NCI-H524 treated with DMSO at 0.1 percent for 48 hours (cell line): ENCODE data around the gene RPSA.
A peak's percentile ranks its signal among the peaks of the same experiment; 100 is the strongest.
"Not testable (repeated sequence)": the region's sequence is repeated elsewhere in the genome, so short reads cannot be mapped to it uniquely, and the experiment has no call there.

Experiments used
- DNase-seq: peaks from one replicate; lab custom pipeline; 2025; lab: John Stamatoyannopoulos, UW

The RPSA gene

GRCh38 chr3:39406368-39407258 lies at the start of gene RPSA:
Gene RPSA (plus strand): TSS chr3:39406720. CDS start chr3:39407654, 934 bp downstream.
- DNase-seq, result peak; percentile 67

- DNase-seq, result no peak
Measured at GRCh38 chr3:39358333-39358732, 48.2 kb upstream of the RPSA start.

DNA sequence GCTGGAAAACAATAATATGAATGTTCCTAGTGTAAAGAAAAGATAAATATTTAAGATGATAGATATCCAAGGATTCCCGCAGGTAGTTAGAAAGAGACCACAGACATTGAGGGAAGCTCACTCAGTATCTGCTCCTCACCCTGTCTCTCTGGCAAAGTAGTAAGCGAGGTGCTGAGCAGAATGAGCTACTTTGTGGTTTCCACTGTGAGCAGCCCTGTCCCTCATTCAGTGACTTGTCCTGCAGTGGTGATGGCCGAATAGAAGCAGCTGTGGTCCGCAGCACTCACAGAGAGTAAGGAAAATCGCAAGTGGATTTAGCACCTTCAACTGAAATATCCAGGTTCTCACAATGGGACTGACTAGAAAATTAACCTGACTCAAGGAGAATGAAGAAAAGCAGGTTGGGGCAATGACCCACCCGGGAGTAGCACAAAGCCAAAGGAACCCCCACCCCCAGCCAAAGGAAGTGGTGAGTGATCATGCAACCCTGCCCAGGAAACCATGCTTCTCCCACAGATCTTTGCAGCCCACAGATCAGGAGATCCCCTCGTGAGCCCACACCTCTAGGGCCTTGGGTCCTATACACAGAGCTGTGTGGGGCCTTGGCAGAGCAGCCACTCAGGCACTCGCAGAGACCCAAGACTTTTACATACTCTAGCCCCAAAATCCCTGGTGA lies 45.1 kb upstream of the RPSA start:
- DNase-seq, result no peak

DNA sequence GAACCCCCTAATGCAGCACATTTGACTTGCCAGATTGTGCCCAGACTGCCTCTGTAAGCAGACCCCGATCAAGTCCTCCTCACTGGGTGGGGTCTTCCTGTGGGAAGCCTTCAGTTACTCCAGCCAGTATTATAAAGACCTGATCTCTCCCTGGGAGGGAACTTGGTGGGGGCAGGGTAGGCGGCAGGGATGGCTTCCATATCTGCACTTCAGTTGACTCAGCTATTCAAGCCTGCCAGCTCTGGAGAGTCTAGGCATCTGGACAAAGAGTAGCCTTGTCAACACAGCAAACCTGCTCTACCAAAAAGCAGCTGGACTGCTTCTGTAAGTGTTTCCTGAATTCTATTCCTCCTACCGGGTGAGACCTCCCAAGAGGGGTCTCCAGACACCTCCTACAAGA lies 44.3 kb upstream of the RPSA start:
- no peak for DNase-seq

- no peak for DNase-seq
Measured at GRCh38 chr3:39362812-39363211, 43.7 kb upstream of the RPSA start.

- not testable (repeated sequence) for DNase-seq
Measured at GRCh38 chr3:39370450-39370849, 36.1 kb upstream of the RPSA start.

DNA sequence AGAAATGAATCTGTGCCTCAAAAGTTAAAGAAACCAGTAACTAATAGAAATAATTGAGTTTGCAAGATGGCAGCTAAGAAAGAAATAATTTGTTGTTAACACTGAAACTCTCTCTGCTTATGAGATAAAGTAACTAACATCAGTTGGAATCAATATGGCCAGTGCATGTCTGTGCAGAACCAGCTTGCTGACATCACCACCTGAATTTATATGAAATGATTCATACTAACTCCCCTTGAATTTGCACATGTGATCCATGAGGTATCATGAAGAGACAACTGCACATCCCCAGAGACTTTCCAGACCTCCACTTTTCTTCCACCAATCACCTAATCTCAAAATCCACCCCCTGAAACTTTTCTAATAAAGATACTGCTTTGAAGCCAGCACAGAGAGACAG lies 33.7 kb upstream of the RPSA start:
- no peak for DNase-seq

DNA sequence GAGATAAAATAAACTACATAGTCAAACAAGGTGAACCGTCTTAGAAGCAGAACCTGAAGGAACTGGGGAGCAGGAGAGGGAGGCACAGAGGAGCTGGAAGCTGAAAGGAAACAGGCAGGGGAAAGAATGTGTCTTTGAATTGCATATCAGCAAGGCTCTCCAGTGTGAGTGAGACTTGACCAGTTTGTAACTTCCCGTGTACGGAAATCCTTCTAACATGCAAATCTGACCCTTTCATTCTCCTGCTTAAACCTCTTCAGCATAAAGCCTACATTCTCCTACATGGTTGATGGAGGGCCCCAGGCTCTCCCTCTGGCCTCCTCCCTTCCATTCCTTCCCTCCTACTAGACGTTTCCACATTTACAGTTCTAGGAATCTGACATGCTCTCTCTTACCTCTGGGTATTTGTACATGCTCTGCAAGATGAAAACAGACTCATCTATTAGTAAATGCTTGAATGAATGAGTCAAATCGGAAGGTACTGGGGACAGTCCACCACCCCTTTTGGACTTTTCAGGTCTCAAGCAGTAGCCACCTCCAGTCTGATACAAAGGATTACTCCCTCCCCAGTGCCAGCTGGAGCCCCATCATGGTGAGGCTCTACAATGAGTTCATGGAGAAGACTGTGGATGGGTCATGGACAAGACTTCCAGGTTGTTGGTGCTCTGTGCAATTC lies 29.4 kb upstream of the RPSA start:
- no peak for DNase-seq

DNA sequence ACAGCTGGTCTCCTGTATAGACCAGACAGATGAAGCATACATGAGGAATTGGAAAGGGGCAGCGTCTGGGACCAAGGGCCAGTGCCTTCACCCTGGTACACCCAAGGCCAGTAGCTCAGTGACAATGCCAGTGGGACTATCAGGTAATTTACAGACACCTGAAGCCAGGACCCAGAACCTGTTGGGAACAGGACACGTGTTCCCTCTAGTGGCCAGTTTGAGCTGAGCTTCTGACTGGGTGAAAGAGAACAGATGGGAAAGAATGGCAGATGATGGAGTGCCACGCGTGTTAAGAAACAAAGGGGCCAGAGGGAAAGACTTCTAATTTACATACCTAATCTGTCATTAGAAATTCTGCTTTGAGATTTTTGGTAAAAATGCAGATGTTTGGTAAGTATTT lies 28.4 kb upstream of the RPSA start:
- DNase-seq, result no peak

DNA sequence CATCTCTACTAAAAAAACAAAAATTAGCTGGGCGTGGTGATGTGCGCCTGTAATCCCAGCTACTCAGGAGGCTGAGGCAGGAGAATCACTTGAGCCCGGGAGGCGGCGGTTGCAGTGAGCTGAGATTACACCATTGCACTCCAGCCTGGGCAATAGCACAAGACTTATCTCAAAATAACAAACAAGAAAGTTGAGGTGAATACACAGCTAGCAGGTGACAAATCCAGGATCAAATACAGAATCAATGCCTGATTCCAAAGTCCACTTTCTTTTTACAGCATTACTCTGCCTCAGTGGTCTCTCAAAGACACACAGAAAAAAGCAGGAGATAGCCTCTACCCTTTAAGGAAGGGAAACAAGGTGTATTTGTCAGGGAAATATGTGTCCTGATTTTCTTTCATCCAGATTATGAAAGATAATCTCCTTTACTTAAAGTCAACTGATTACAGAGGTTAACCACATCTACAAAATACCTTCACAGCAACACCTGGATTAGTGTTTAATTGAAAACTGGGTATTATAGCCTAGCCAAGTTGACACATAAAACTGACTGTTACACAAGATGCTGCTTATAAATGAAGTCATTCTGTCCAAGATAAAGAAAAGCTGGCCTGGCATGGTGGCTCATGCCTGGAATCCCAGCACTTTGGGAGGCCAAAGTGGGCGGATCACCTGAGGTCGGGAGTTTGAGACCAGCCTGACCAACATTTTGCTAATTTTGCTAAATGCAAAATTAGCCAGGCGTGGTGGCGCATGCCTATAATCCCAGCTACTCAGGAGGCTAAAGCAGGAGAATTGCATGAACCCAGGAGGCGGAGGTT lies 27.4 kb upstream of the RPSA start:
- DNase-seq, result no peak

DNA sequence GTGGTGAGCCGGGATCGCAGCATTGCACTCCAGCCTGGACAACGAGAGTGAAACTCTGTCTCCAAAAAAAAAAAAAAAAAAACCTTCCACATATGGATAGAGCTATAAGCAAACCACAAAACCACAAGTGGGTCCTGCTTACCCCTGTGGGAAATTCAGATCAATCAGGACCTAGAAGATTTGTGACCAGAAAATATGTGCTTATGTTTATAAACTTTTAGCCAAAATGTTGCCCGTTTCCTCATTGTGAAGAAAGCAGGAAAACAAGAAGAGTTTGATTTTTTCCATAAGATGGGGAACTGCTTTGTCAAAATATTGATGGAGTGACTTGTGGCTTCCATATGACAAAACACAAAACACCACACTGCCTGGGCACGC lies 26.8 kb upstream of the RPSA start:
- no peak for DNase-seq

DNA sequence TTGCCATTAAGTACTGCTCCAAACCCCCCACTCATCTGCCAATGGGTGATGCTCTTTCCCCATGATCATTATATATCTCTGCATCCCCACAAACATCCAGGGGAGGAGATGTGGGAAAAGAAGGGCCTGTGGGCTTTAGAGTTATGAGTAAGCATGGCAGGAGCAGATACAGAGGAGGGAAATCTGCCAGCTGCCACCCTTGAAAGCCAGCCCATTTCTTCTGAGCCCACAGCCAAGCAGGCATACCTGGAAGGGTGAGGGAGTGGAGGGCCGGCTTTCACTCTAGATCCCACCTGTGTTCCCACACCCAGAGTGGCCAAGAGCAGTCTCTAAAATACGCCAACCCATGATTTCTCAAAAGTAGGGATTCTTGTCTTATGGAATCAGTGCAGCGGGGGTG lies 25.1 kb upstream of the RPSA start:
- no peak for DNase-seq

DNA sequence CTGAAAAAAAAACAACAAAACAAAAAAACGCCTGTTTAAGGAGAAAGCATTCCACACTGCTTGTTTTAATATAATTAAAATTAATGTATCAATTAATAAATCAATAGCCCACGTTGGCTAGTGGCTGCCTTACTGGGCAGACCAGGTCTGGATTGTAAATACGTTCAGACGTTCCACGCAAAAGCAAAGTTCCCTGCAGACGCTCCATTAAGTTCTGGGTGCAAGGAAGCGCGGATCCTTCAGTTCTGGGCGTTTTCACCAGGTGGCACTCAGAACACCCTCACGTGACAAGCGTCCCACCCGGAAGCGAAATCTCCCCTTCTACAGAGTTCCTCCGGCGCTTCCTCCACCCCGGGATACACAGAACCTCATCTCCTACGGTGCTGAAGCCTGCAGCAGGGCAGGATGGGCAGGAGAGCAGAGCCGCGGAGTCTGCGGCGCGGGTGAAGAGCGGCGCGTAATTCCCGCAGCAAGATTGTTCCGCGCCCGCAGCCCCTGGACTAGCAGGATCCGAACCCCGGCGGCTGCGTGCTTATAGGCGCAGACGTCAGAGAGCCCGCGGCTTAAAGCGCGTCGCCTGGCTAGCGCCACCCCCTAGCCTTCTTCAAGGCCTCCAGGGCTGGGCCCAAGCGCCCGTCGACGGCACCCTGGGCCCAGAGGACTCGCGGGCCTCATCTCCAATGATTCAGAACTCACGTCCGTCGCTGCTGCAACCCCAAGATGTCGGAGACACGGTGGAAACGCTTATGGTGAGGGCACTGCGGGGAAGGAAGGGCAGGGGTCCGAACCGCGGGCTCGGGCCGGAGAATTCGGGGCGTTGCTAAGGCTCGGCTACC lies 23.3 kb upstream of the RPSA start, which contains the start of gene SLC25A38:
TSS of gene SLC25A38 (plus strand) at position 326 of the 836 bp plus-strand sequence. CDS start at position 681, 355 bp downstream.
- DNase-seq, result no peak

GRCh38 chr3:39383881-39384664 lies 22.4 kb upstream of the RPSA start:
- DNase-seq, result no peak

GRCh38 chr3:39384665-39385000 lies 21.9 kb upstream of the RPSA start:
- DNase-seq, result no peak

GRCh38 chr3:39385456-39386090 lies 20.9 kb upstream of the RPSA start:
- no peak for DNase-seq

- no peak for DNase-seq
Measured at GRCh38 chr3:39386318-39386717, 20.2 kb upstream of the RPSA start.

DNA sequence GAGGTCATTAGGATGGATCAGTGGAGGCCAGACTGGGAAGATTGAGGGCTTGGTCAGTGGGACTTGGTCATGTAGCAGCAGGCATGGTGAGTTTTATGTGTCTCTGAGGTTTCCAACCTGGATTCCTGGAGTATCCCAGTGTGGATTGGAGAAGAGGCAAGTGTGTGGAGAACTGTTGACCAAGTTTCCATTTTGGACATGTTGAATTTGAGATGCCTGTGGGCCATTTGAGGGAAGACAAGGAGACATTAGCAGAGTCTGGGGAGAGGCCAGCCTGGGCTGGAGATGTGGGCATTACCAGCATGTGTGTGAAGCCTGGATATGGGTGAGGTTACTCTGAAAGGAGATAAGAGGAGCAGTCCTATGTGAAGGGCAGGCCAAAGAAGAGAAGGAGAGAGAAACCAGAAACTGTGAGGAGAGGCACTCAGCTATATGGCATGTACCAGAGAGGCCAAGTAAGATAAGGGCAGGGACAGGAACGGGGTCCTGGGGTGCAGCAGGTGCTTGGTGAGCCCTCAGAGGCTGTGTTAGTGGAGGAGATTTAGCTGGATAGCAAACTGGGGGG lies 19.0 kb upstream of the RPSA start:
- DNase-seq, result no peak

DNA sequence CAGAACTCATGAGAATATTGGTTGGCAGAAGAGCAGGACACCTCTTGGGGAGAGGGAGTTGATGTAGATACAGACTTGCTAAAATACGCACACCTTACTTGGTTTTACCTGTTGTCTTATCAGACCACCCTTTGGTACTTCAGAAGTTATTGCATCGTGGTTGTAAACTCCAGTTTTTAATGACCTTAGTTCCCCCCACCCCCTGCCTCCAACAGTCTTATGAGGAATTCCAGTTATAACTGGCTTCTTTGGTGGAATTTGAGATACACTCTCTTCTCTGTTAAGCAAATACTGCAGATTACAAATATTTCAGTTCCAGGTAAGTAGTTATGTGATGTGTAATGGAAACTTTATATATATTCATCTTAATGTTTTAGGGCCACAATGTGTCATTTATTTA lies 18.4 kb upstream of the RPSA start:
- DNase-seq, result no peak
